AG04450 (cell line): ENCODE results near the gene CST6. TPM values are rescaled to one million over a fixed set of nuclear protein-coding genes. Genes with fewer than 3 reads are reported as not detected.

Experiments used
- CTCF ChIA-PET: fragments of 300-600, 350-600 bp; formaldehyde crosslinking; extraction: SDS; loops from one replicate; lab custom pipeline; 2022; ENCODE audit warnings: antibody characterized with exemption, inconsistent platforms; lab: Charles Lee
- POLR2A ChIA-PET: fragments of 350-600 bp; formaldehyde crosslinking; extraction: SDS; loops from one replicate; lab custom pipeline; 2021; ENCODE audit warnings: antibody characterized with exemption, inconsistent platforms; lab: Yijun Ruan, JAX
- DNase-seq: peaks from one replicate; pipeline ENCODE4 v3.0.0-alpha.2; 2011; ENCODE audit warnings: low read depth, low spot score
- H3K27ac ChIP-seq: one replicate; pipeline ENCODE4 v1.5.1; 2012; ENCODE audit warnings: low read depth, low read length, control low read depth
- H3K27me3 ChIP-seq: one replicate; pipeline ENCODE4 v1.6.0; 2012; ENCODE audit warnings: low read length; ENCODE audit not compliant: control insufficient read depth, insufficient read depth
- H3K4me3 ChIP-seq: 2 replicates; pipeline ENCODE4 v1.5.1; 2011; ENCODE audit warnings: mild to moderate bottlenecking, low read depth, low read length, control low read depth
- H3K9me3 ChIP-seq: 2 replicates; pipeline ENCODE4 v1.5.1; 2012; ENCODE audit warnings: low read length; ENCODE audit not compliant: control insufficient read depth, insufficient read depth
- polyA plus RNA-seq: library from polyadenylated mRNA; depleted of rRNA; stranded (reverse); fragments of >200 nt; gene quantifications from 2 replicates; pipeline ENCODE4 v1.2.3, GENCODE V29; 2011
- TF ChIP-seq, protein P1 (sequence below): IDR thresholded peaks from 2 replicates; pipeline ENCODE4 v1.5.1; 2011; ENCODE audit warnings: low read depth, low read length, control low read depth, inconsistent platforms

Gene CST6
- polyA plus RNA-seq, 1 experiment, result 0.69 TPM

GRCh38 chr11:66016793-66017177 is 5.0 kb downstream of the CST6 start:
- POLR2A ChIA-PET, result interaction anchor here (1.2 kb wide), 1 partner anchor 156 kb away, joined by 3 read pairs; no protein-coding TSS in a partner anchor
- Histone ChIP-seq H3K27me3 (peaks cover 3% of the 10 kb centered on the region), H3K4me3 (no peak overlapping the region), H3K9me3 (no peaks in the 10 kb centered on the region; the same call in 1 of the 2 replicates), H3K27ac (no peak overlapping the region)
- CTCF ChIA-PET, result no interaction called here
- no peak for DNase-seq
- TF ChIP-seq, protein P1, sequence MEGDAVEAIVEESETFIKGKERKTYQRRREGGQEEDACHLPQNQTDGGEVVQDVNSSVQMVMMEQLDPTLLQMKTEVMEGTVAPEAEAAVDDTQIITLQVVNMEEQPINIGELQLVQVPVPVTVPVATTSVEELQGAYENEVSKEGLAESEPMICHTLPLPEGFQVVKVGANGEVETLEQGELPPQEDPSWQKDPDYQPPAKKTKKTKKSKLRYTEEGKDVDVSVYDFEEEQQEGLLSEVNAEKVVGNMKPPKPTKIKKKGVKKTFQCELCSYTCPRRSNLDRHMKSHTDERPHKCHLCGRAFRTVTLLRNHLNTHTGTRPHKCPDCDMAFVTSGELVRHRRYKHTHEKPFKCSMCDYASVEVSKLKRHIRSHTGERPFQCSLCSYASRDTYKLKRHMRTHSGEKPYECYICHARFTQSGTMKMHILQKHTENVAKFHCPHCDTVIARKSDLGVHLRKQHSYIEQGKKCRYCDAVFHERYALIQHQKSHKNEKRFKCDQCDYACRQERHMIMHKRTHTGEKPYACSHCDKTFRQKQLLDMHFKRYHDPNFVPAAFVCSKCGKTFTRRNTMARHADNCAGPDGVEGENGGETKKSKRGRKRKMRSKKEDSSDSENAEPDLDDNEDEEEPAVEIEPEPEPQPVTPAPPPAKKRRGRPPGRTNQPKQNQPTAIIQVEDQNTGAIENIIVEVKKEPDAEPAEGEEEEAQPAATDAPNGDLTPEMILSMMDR, result no peak

DNA sequence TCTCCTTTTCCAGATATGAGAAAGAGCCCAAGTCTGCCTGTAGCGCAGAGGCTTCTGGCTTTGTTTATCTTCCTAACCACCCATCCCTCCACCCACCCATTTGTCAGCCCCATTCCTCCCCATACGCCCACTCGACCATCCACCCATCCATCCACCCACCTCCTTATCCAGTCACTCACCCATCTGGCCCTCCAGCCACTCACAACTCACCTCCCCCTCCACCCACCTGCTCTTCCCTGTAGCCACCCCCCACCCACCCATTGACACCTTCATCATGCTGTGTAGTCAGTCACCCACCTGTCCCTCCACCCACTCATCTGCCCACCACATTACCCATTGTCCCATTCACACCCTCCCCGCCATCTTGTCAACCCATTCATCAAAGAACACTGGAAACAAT is 5.5 kb downstream of the CST6 start:
- POLR2A ChIA-PET, result interaction anchor here (1.2 kb wide), 1 partner anchor 156 kb away, joined by 3 read pairs; no protein-coding TSS in a partner anchor
- peaks cover under 1% of the 10 kb centered on the region for H3K27me3 ChIP-seq
- CTCF ChIA-PET, result no interaction called here
- DNase-seq, result no peak
- H3K4me3 ChIP-seq, result no peak overlapping the region
- no peak overlapping the region for H3K27ac ChIP-seq
- TF ChIP-seq, protein P1, result no peak
- no peaks in the 10 kb centered on the region for H3K9me3 ChIP-seq

GRCh38 chr11:66020212-66020611 is 8.4 kb downstream of the CST6 start:
- Histone ChIP-seq H3K4me3 (no peak overlapping the region), H3K27me3 (no peaks in the 10 kb centered on the region), H3K9me3 (no peaks in the 10 kb centered on the region), H3K27ac (no peak overlapping the region)
- no peak for DNase-seq
- TF ChIP-seq, protein P1, result no peak
- ChIA-PET CTCF (interaction anchor here (0.8 to 3.8 kb wide), 2 partner anchors 24 to 25 kb away, joined by 3 to 48 read pairs; no protein-coding TSS in a partner anchor), POLR2A (no interaction called here)

DNA sequence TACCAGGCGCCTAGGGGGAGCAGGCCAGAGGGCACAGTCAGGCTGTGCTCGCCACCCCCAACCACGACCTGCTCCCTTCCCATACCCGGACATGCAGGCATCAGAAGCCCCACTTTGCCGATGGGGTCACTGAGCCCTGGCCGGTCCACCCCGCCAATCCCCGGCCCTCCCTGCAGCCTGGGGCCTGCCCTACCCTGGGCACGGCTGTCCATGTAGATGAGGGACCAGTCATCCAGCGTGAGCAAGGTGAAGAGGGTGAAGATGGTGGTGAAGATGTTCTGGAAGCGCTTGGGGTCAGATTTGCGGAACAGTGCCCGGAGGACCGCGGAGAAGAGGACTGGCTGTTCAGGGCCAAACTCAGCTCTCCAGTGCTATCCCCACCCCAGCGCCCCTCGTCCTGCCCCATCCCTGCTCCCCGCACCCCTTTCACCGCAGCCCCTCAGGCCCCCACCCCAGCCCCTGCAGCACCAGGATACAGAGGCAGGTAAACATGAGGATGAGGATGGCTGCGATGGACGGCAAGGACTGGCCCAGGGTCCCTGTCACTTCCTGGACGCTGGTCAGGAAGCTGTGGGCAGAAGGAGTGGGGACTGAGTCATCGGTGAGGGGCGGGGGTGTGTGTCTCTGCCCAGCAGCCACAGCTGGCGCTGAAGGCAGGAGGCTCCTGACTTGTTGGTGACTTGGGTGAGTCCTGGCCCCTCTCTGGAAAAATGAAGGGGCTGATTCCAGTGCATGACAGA is 9.0 kb downstream of the CST6 start:
- DNase-seq, result no peak
- TF ChIP-seq, protein P1, result no peak
- CTCF ChIA-PET, result interaction anchor here (3.8 kb wide), 1 partner anchor 24 kb away, joined by 48 read pairs; no protein-coding TSS in a partner anchor
- Histone ChIP-seq H3K4me3 (no peak overlapping the region), H3K27ac (no peak overlapping the region), H3K27me3 (no peaks in the 10 kb centered on the region), H3K9me3 (no peaks in the 10 kb centered on the region)
- POLR2A ChIA-PET, result no interaction called here
